WTC11 (cell line): ENCODE measurements around the gene TBC1D10B.

Source experiments
- ATF3 ChIP-seq: sonication (generic); formaldehyde crosslinking; conservative IDR thresholded peaks from 2 replicates; pipeline ENCODE4 v1.8.1; 2022; ENCODE audit warnings: mild to moderate bottlenecking, missing genetic modification reagents
- CBFB ChIP-seq: sonication (generic); formaldehyde crosslinking; IDR thresholded peaks from 2 replicates; pipeline ENCODE4 v1.8.1; 2022; ENCODE audit warnings: mild to moderate bottlenecking, low read depth, missing genetic modification reagents
- CTCF ChIP-seq: fragments of 200-600 bp; IDR thresholded peaks from 2 replicates; pipeline ENCODE4 v1.8.0; 2022; ENCODE audit warnings: antibody characterized with exemption
- NFE2L1 ChIP-seq: sonication (generic); formaldehyde crosslinking; IDR thresholded peaks from 2 replicates; pipeline ENCODE4 v1.8.1; 2023; ENCODE audit warnings: missing genetic modification reagents
- TCF7 ChIP-seq: sonication (generic); formaldehyde crosslinking; IDR thresholded peaks from 2 replicates; pipeline ENCODE4 v1.8.0; 2022; ENCODE audit warnings: mild to moderate bottlenecking, low read depth, missing genetic modification reagents, moderate library complexity
- ZNF416 ChIP-seq: fragments of 250-450 bp; sonication (Bioruptor Pico); IDR thresholded peaks from 2 replicates; pipeline ENCODE4 v1.9.0; 2021; ENCODE audit warnings: mild to moderate bottlenecking, inconsistent platforms
- ZNF671 ChIP-seq: fragments of 250-450 bp; sonication (Bioruptor Pico); IDR thresholded peaks from 2 replicates; pipeline ENCODE4 v1.8.0; 2021; ENCODE audit warnings: mild to moderate bottlenecking

GRCh38 chr16:30353438-30354129 is 16.7 kb downstream of the TBC1D10B start:
- no peak for TF ChIP-seq CTCF
- TF ChIP-seq ZNF416: no peak
- no peak for TF ChIP-seq ZNF671
- TF ChIP-seq TCF7 (CRISPR knock-in tag): no peak
- TF ChIP-seq ATF3: no peak
- TF ChIP-seq CBFB (CRISPR knock-in tag): no peak
- TF ChIP-seq NFE2L1 (CRISPR knock-in tag): no peak
